ENCODE data around the gene HIBADH. TPM values are rescaled to one million over a fixed set of nuclear protein-coding genes. Genes with fewer than 3 reads are reported as not detected.
A peak's percentile ranks its signal among the peaks of the same experiment; 100 is the strongest.

HIBADH gene
- total RNA-seq, 1 experiment from 2014 or later: 23.2 TPM

- no CpG with 5 or more reads among the region's 4 CpGs for WGBS (ENCODE audit: extremely low coverage, insufficient read length, low lambda C conversion rate)
- no peak overlapping the region for H3K27ac Mint-ChIP-seq
- no peak for TF ChIP-seq CTCF (conservative IDR thresholded peaks at IDR 0.05)
- Histone ChIP-seq H3K4ac (ENCODE audit: low read depth, low read length) (no peak overlapping the region), H3K79me1 (ENCODE audit: insufficient read depth, low read depth, low read length, poor library complexity, severe bottlenecking) (no peaks in the 10 kb centered on the region), H2BK20ac (ENCODE audit: low read depth, low read length, poor library complexity, severe bottlenecking) (no peak overlapping the region), H4K91ac (ENCODE audit: insufficient read length, low read depth, low read length) (no peak overlapping the region), H3K9me3 (ENCODE audit: control insufficient read depth, low read depth, low read length) (no peaks in the 10 kb centered on the region), H3K23ac (ENCODE audit: insufficient read length, low read depth, low read length) (no peak overlapping the region), H3T11ph (ENCODE audit: low read length) (no peak overlapping the region), H3K4me1 (ENCODE audit: insufficient read depth, low read length) (no peaks in the 10 kb centered on the region; the same call in 1 of the 2 replicates), H3K4me2 (ENCODE audit: insufficient read depth, insufficient read length, low read length) (no peak overlapping the region), H4K8ac (replicated peaks; ENCODE audit: insufficient read length, low read depth, low read length) (no peak overlapping the region), H3K9ac (ENCODE audit: extremely low read depth, insufficient read length, low read length) (no peak overlapping the region), H3K27me3 (ENCODE audit: insufficient read depth, low read length) (no peaks in the 10 kb centered on the region), H3K14ac (ENCODE audit: insufficient read depth, low read length) (no peak overlapping the region), H3K79me2 (ENCODE audit: insufficient read depth, low read length) (no peaks in the 10 kb centered on the region), H2AK5ac (ENCODE audit: insufficient read length, low read length) (no peak overlapping the region), H2BK120ac (ENCODE audit: low read depth, low read length, poor library complexity, severe bottlenecking) (no peak overlapping the region), H4K5ac (ENCODE audit: insufficient read length, low read depth, low read length) (no peak overlapping the region), H2AFZ (ENCODE audit: low read length) (no peak overlapping the region), H4K20me1 (ENCODE audit: control insufficient read depth, insufficient read depth, insufficient read length) (no peaks in the 10 kb centered on the region), H2BK12ac (ENCODE audit: insufficient read length, low read depth, low read length) (no peak overlapping the region), H2BK5ac (ENCODE audit: insufficient read length, low read length) (no peak overlapping the region), H3K18ac (ENCODE audit: insufficient read length, low read depth, low read length) (no peak overlapping the region), H3K27ac (ENCODE audit: insufficient read length, low read depth, low read length) (no peak overlapping the region), H3K56ac (ENCODE audit: insufficient read length, low read depth, low read length) (no peak overlapping the region), H3K23me2 (ENCODE audit: insufficient read length, low read depth, low read length, poor library complexity, severe bottlenecking) (no peaks in the 10 kb centered on the region), H2BK15ac (ENCODE audit: low read depth, low read length) (no peak overlapping the region)
- peak overlapping the region in 1 of 2 experiments; percentile 0; a peak in 1 of 5 replicates for H3K4me3 Mint-ChIP-seq
- H3K9me3 Mint-ChIP-seq: peaks cover 17 to 18% of the 10 kb centered on the region in 2 experiments
- H3K4me1 Mint-ChIP-seq: peaks cover 7 to 8% of the 10 kb centered on the region in 2 experiments
- peak; percentile 43 for DNase-seq
- peaks cover 3 to 33% (median 13%) of the 10 kb centered on the region in 3 experiments for H3K36me3 Mint-ChIP-seq (ENCODE audit: insufficient read depth in 1 of 3, low read depth in 3 of 3)
- H3K27me3 Mint-ChIP-seq (ENCODE audit: low read depth): peaks cover 39% of the 10 kb centered on the region
Observed at GRCh38 chr7:27564881-27565482, 97.7 kb downstream of the HIBADH start.

All from H9 (cell line).